Measurements from ENCODE around the gene MTUS2. TPM values are rescaled to one million over a fixed set of nuclear protein-coding genes. Genes with fewer than 3 reads are reported as not detected.

Gene MTUS2
- total RNA-seq, 1 donor from 2014 or later = 8.9 TPM

DNA sequence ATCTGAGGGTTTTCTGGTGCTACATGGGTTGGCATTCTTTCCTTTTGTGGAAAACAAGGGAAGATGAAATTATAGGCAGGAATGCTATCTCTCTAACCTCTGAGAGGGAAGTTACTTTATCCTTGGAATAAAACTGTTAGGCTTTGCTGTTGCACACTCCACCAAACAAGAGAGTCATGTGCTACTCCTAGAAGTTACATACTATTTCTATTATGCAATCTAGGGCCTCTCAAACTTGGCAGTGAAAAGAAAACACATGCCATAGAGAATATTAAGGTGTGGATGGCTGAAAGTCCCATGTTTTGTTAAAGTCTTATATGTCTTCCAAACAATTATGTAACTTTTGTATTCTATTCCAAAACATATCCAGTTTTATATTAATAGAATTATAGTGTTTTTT, 407.4 kb downstream of the MTUS2 start:
- no peaks in the 10 kb centered on the region for H3K9me3 ChIP-seq
- no peak overlapping the region for H3K4me3 ChIP-seq
- intact Hi-C loops (cut with DNase I) = no loop called here
- no peak for DNase-seq (ENCODE audit: low spot score in 2 of 2)
- no peak for TF ChIP-seq CTCF (IDR thresholded peaks at IDR 0.05)
- H3K27me3 ChIP-seq = no peaks in the 10 kb centered on the region
- peaks cover 0 to 17% of the 10 kb centered on the region in 2 donors for H3K4me1 ChIP-seq
- H3K36me3 ChIP-seq = no peaks in the 10 kb centered on the region
- H3K27ac ChIP-seq = peak overlapping the region; percentile 64 to 69

GRCh38 chr13:29230299-29230845, 410.2 kb downstream of the MTUS2 start:
- intact Hi-C loops (cut with DNase I) = no loop called here
- peak overlapping the region; percentile 47 to 64 for H3K27ac ChIP-seq
- no peaks in the 10 kb centered on the region for H3K9me3 ChIP-seq
- peaks cover 0 to 17% of the 10 kb centered on the region in 2 donors for H3K4me1 ChIP-seq
- H3K4me3 ChIP-seq = no peak overlapping the region
- no peaks in the 10 kb centered on the region for H3K27me3 ChIP-seq
- H3K36me3 ChIP-seq = no peaks in the 10 kb centered on the region
- DNase-seq (ENCODE audit: low spot score in 2 of 2) = no peak
- no peak for TF ChIP-seq CTCF (IDR thresholded peaks at IDR 0.05)

DNA sequence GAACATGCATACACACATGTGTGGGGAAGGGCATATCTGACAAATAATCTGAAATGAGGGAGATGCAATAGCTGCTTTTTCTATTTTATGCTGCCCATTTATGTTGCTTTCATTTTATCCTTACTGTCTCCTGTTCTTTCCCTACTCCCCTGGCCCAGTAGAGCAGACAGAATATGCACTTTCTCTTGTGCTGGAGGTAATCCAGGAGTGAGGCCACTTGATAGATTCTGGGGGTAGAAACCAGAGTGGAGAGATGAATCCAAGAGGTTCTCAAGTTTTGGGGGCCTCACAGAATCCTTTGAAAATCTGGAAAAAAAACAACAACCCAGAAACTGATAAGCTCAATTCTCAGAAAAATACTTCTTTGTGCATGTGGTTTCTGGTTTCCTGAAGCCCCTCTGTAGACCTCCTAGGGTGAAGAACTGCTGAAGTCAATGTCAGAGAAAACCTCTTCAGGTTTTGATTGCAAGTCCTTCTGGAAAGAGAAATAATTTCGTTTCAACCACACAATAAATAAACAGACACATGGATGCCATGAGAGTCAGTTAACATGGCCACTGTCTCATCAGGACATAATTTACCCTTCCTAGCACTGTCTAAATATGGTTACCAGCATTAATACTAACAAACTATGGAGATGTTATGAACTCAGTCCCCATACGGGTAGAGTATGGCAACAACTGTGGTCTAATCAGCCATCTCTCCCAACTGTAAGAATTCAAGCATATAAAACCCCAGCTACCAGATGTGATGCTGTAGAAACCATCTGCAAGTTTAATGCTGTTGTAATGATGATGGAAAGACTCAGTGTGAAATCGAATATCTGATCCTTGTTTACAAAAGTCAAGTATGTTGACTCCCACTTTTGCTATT, 419.8 kb downstream of the MTUS2 start:
- no peak overlapping the region for H3K4me3 ChIP-seq
- intact Hi-C loops (cut with DNase I) = no loop called here
- no peaks in the 10 kb centered on the region for H3K9me3 ChIP-seq
- H3K27ac ChIP-seq = no peak overlapping the region
- no peaks in the 10 kb centered on the region for H3K36me3 ChIP-seq
- no peak for DNase-seq (ENCODE audit: low spot score in 2 of 2)
- no peaks in the 10 kb centered on the region for H3K27me3 ChIP-seq
- no peaks in the 10 kb centered on the region for H3K4me1 ChIP-seq
- TF ChIP-seq CTCF (IDR thresholded peaks at IDR 0.05) = no peak

DNA sequence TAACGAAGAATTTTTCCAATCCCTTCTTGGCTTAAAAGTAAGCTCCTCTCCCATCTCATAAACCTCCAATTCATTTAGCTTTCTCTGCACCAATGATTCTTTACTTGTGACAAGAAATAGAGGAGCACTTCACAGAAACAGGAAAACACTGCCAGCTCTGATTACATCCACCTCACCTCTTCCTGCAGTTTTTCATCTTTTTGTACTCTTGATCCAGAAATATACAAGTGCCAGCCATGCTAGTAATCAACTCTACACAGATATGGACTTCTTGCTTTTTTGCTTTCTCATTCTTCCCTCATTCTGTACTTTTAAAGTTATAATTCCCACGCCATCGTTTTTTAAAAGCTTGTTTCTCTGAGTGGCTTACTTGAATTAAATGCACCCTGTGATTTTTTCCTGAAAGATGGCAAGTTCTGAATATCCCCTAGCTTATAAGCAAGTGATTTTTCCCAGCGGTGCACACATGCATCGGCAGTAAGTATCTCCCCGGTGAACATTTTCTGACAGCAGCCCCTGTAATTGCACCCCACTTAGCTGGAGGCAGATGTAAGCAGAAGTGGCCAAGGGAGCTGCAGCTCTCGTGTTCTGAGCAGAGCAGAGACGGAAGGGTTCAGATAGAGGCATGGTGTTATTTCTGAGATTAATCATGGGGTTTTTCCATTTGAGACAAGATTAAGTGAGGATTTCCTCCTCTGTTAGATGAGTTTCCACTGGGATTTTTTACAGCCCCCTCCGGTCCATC, 434.7 kb downstream of the MTUS2 start:
- no peak for TF ChIP-seq CTCF (IDR thresholded peaks at IDR 0.05)
- Histone ChIP-seq H3K27ac (no peak overlapping the region), H3K4me3 (no peak overlapping the region), H3K36me3 (no peaks in the 10 kb centered on the region), H3K27me3 (no peaks in the 10 kb centered on the region), H3K9me3 (no peaks in the 10 kb centered on the region), H3K4me1 (peaks cover 0 to 5% of the 10 kb centered on the region in 2 donors)
- DNase-seq (ENCODE audit: low spot score in 2 of 2) = no peak
- intact Hi-C loops (cut with DNase I) = no loop called here

DNA sequence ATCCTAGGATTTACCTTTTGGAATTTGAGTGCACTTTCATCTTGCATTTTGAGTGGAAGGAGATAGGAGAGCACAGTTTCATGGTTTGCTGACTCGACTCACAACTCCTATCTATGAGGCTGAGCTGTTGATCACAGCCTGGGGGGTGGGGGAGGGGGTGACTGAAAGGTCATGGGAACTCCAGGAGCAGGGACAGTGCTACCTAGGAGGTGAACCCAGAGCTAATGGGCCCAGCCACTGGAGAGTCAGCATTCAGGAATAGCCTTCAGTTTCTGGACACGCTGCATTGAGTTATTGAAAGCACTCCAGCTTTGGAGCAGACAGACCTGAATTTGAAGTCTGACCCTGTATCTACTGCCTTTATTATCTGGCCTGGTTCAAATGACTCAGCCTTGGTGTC, 435.4 kb downstream of the MTUS2 start:
- intact Hi-C loops (cut with DNase I) = no loop called here
- Histone ChIP-seq H3K9me3 (no peaks in the 10 kb centered on the region), H3K4me1 (peaks cover 0 to 5% of the 10 kb centered on the region in 2 donors), H3K27ac (no peak overlapping the region), H3K4me3 (no peak overlapping the region), H3K27me3 (no peaks in the 10 kb centered on the region), H3K36me3 (no peaks in the 10 kb centered on the region)
- TF ChIP-seq CTCF (IDR thresholded peaks at IDR 0.05) = no peak
- no peak for DNase-seq (ENCODE audit: low spot score in 2 of 2)

Measured in ascending aorta (tissue), 2 donors.